K562 (cell line): Measurements from ENCODE around the gene CLCA1. TPM values are rescaled to one million over a fixed set of nuclear protein-coding genes. Genes with fewer than 3 reads are reported as not detected.

Experiments
- BMI1 ChIP-seq: fragments of 150-350 bp; IDR thresholded peaks from 2 replicates; pipeline ENCODE4 v1.6.1; 2014; ENCODE audit warnings: low read length
- HMG20B ChIP-seq: fragments of 250-450 bp; sonication (Bioruptor Pico); IDR thresholded peaks from 2 replicates; pipeline ENCODE4 v1.5.0; 2021; ENCODE audit warnings: mild to moderate bottlenecking
- IRF9 ChIP-seq: fragments of 450-650 bp; IDR thresholded peaks from 2 replicates; pipeline ENCODE4 v1.6.1; 2016; ENCODE audit warnings: missing biosample characterization, missing genetic modification characterization
- KAT2B ChIP-seq: IDR thresholded peaks from one replicate; pipeline ENCODE4 v1.6.1; 2012; ENCODE audit warnings: low read depth, mild to moderate bottlenecking, control low read depth, inconsistent platforms, low read length, moderate library complexity
- KDM4B ChIP-seq, 2 experiments: fragments of 450-650 bp in 1 of 2; sonication (generic) in 1 of 2; IDR thresholded peaks; 2 replicates each; pipeline ENCODE4 v1.6.1; 2016 to 2017; ENCODE audit warnings: borderline replicate concordance in 2 of 2, antibody characterized with exemption in 1 of 2, low read depth in 1 of 2, mild to moderate bottlenecking in 1 of 2
- MECOM ChIP-seq: fragments of 250-450 bp; sonication (Bioruptor Pico); IDR thresholded peaks from 2 replicates; pipeline ENCODE4 v1.8.0; 2022; ENCODE audit warnings: inconsistent platforms
- POLR3G ChIP-seq: IDR thresholded peaks from 2 replicates; pipeline ENCODE4 v1.6.1; 2011; ENCODE audit not compliant: insufficient read length, insufficient replicate concordance; ENCODE audit errors: extremely low read depth
- RBM25 ChIP-seq: fragments of 200-400 bp; formaldehyde crosslinking; IDR thresholded peaks from 2 replicates; pipeline ENCODE4 v1.6.1; 2018; ENCODE audit warnings: low read length, low read depth, moderate library complexity; ENCODE audit not compliant: severe bottlenecking
- RHOXF2B ChIP-seq: fragments of 250-450 bp; sonication (Bioruptor Pico); conservative IDR thresholded peaks from 2 replicates; pipeline ENCODE4 v1.5.1; 2021
- SRF ChIP-seq, 2 experiments: fragments of 250-450, 450-650 bp in 1 of 2; sonication (Bioruptor Pico) in 1 of 2; sonication (generic) in 1 of 2; formaldehyde crosslinking; IDR thresholded peaks; 2 replicates each; pipeline versions ENCODE4 v1.5.0 to v1.5.1; 2020 to 2022; ENCODE audit warnings: mild to moderate bottlenecking in 1 of 2, missing genetic modification reagents in 1 of 2
- STAT6 ChIP-seq: sonication (generic); formaldehyde crosslinking; IDR thresholded peaks from 2 replicates; pipeline ENCODE4 v1.8.1; 2023; ENCODE audit warnings: mild to moderate bottlenecking, missing genetic modification reagents
- TSHZ1 ChIP-seq: fragments of 250-450 bp; sonication (Bioruptor Pico); IDR thresholded peaks from 2 replicates; pipeline ENCODE4 v1.4.0; 2020; ENCODE audit warnings: mild to moderate bottlenecking, moderate library complexity
- ZBTB1 ChIP-seq: sonication (generic); formaldehyde crosslinking; IDR thresholded peaks from 2 replicates; pipeline ENCODE4 v1.8.1; 2023; ENCODE audit warnings: missing genetic modification reagents, low read depth, mild to moderate bottlenecking, borderline replicate concordance
- ZNF584 ChIP-seq: fragments of 200-800 bp; sonication (Bioruptor generic); IDR thresholded peaks from 2 replicates; pipeline ENCODE4 v1.6.1; 2016; ENCODE audit warnings: low read depth, mild to moderate bottlenecking, missing genetic modification characterization, missing compliant biosample characterization
- ZNF696 ChIP-seq: fragments of 250-450 bp; sonication (Bioruptor Pico); conservative IDR thresholded peaks from 2 replicates; pipeline ENCODE4 v1.4.0; 2020; ENCODE audit warnings: mild to moderate bottlenecking, moderate library complexity
- polyA plus RNA-seq, 8 experiments: library from polyadenylated mRNA; depleted of rRNA in 4 of 8; stranded (reverse) in 5 of 8; unstranded in 3 of 8; fragments of >200 nt; fragmentation: Nextera tagmentation in 2 of 8; fragmentation: Illumina TruSeq in 1 of 8; extraction: Ambion mirVana in 2 of 8; extraction: Trizol in 1 of 8; gene quantifications; 2 replicates each; pipeline versions ENCODE4 v1.2.1 to v1.2.3, GENCODE V29; 2011 to 2014; ENCODE audit warnings: inconsistent platforms in 1 of 8, missing spikeins in 1 of 8
- total RNA-seq, 7 experiments: library from RNA; depleted of rRNA in 6 of 7; stranded (reverse); fragments of >200 nt in 6 of 7; fragmentation: Illumina TruSeq in 2 of 7; extraction: Trizol in 2 of 7; gene quantifications; 2 replicates each; pipeline versions ENCODE4 v1.2.1 to v1.2.3, GENCODE V29; 2011 to 2021; ENCODE audit warnings: low replicate concordance in 1 of 7
- TF ChIP-seq, protein P1 (sequence below): fragments of 450-650 bp; IDR thresholded peaks from 2 replicates; pipeline ENCODE4 v1.6.1; 2014; ENCODE audit warnings: low read depth, mild to moderate bottlenecking, moderate library complexity, borderline replicate concordance
- TF ChIP-seq, protein P2 (sequence below): fragments of 450-650 bp; IDR thresholded peaks from 2 replicates; pipeline ENCODE4 v1.6.1; 2016

Gene CLCA1
- total and polyA plus RNA-seq, 9 of the 15 experiments (the other 6 are each of a cell fraction or from before 2014, with no cell fraction given), result 0.03 to 0.08 (median 0.04) TPM; not detected in 6

GRCh38 chr1:86461482-86461881 is 7.2 kb upstream of the CLCA1 start (continued):
- TF ChIP-seq SRF (CRISPR knock-in tag; IDR thresholded peaks at IDR 0.05) (peak in 1 of 2 experiments; percentile 66; a peak in 1 of 4 replicates), POLR3G (no peak), RHOXF2B (CRISPR knock-in tag) (peak; percentile 91), MECOM (CRISPR knock-in tag) (peak; percentile 98), KDM4B (IDR thresholded peaks at IDR 0.05; ENCODE audit: borderline replicate concordance in 2 of 2, low read depth in 1 of 2) (no peak), HMG20B (CRISPR knock-in tag) (no peak), ZBTB1 (CRISPR knock-in tag) (no peak), RBM25 (no peak), STAT6 (CRISPR knock-in tag) (no peak), BMI1 (no peak), IRF9 (tag) (peak; percentile 98), TSHZ1 (CRISPR knock-in tag) (peak; percentile 97), ZNF584 (CRISPR knock-in tag) (no peak; the same call in 1 of the 2 replicates), KAT2B (no peak), ZNF696 (CRISPR knock-in tag) (peak; percentile 89)
- TF ChIP-seq, protein P1, sequence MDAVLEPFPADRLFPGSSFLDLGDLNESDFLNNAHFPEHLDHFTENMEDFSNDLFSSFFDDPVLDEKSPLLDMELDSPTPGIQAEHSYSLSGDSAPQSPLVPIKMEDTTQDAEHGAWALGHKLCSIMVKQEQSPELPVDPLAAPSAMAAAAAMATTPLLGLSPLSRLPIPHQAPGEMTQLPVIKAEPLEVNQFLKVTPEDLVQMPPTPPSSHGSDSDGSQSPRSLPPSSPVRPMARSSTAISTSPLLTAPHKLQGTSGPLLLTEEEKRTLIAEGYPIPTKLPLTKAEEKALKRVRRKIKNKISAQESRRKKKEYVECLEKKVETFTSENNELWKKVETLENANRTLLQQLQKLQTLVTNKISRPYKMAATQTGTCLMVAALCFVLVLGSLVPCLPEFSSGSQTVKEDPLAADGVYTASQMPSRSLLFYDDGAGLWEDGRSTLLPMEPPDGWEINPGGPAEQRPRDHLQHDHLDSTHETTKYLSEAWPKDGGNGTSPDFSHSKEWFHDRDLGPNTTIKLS, result no peak
- TF ChIP-seq, protein P2, sequence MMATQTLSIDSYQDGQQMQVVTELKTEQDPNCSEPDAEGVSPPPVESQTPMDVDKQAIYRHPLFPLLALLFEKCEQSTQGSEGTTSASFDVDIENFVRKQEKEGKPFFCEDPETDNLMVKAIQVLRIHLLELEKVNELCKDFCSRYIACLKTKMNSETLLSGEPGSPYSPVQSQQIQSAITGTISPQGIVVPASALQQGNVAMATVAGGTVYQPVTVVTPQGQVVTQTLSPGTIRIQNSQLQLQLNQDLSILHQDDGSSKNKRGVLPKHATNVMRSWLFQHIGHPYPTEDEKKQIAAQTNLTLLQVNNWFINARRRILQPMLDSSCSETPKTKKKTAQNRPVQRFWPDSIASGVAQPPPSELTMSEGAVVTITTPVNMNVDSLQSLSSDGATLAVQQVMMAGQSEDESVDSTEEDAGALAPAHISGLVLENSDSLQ, result no peak
